Keratinocyte (primary cell): Measurements from ENCODE around the gene MPI.

ENCODE experiments used
- EZH2 ChIP-seq: IDR thresholded peaks from one replicate; pipeline ENCODE4 v1.6.1; 2012; ENCODE audit warnings: inconsistent platforms, mild to moderate bottlenecking, low read length, moderate library complexity
- TF ChIP-seq, protein P1 (sequence below), 3 experiments: IDR thresholded peaks in 1 of 3; conservative IDR thresholded peaks in 1 of 3; optimal IDR thresholded peaks in 1 of 3; 2 replicates in 2 of 3; 3 replicates in 1 of 3; pipeline versions ENCODE3 to v1.5.1; 2011; ENCODE audit warnings: low read length in 3 of 3, mild to moderate bottlenecking in 3 of 3, moderate library complexity in 2 of 3, control low read depth in 1 of 3, inconsistent platforms in 1 of 3; ENCODE audit not compliant: insufficient read depth in 2 of 3; ENCODE audit errors: extremely low read depth in 1 of 3

- TF ChIP-seq, protein P1, sequence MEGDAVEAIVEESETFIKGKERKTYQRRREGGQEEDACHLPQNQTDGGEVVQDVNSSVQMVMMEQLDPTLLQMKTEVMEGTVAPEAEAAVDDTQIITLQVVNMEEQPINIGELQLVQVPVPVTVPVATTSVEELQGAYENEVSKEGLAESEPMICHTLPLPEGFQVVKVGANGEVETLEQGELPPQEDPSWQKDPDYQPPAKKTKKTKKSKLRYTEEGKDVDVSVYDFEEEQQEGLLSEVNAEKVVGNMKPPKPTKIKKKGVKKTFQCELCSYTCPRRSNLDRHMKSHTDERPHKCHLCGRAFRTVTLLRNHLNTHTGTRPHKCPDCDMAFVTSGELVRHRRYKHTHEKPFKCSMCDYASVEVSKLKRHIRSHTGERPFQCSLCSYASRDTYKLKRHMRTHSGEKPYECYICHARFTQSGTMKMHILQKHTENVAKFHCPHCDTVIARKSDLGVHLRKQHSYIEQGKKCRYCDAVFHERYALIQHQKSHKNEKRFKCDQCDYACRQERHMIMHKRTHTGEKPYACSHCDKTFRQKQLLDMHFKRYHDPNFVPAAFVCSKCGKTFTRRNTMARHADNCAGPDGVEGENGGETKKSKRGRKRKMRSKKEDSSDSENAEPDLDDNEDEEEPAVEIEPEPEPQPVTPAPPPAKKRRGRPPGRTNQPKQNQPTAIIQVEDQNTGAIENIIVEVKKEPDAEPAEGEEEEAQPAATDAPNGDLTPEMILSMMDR (optimal IDR thresholded peaks at IDR 0.05 in 1 of 3, IDR thresholded peaks at IDR 0.05 in 1 of 3, conservative IDR thresholded peaks at IDR 0.05 in 1 of 3; ENCODE audit: extremely low read depth in 1 of 3, insufficient read depth in 2 of 3, low read length in 3 of 3) = no peak
- no peak for TF ChIP-seq EZH2
Observed at GRCh38 chr15:74855857-74856256, 34.0 kb upstream of the MPI start.
